ENCODE measurements around the gene INPP1.
"Not testable (repeated sequence)": the region's sequence is repeated elsewhere in the genome, so short reads cannot be mapped to it uniquely, and the experiment has no call there.

The INPP1 gene, protein sequence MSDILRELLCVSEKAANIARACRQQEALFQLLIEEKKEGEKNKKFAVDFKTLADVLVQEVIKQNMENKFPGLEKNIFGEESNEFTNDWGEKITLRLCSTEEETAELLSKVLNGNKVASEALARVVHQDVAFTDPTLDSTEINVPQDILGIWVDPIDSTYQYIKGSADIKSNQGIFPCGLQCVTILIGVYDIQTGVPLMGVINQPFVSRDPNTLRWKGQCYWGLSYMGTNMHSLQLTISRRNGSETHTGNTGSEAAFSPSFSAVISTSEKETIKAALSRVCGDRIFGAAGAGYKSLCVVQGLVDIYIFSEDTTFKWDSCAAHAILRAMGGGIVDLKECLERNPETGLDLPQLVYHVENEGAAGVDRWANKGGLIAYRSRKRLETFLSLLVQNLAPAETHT

DNA sequence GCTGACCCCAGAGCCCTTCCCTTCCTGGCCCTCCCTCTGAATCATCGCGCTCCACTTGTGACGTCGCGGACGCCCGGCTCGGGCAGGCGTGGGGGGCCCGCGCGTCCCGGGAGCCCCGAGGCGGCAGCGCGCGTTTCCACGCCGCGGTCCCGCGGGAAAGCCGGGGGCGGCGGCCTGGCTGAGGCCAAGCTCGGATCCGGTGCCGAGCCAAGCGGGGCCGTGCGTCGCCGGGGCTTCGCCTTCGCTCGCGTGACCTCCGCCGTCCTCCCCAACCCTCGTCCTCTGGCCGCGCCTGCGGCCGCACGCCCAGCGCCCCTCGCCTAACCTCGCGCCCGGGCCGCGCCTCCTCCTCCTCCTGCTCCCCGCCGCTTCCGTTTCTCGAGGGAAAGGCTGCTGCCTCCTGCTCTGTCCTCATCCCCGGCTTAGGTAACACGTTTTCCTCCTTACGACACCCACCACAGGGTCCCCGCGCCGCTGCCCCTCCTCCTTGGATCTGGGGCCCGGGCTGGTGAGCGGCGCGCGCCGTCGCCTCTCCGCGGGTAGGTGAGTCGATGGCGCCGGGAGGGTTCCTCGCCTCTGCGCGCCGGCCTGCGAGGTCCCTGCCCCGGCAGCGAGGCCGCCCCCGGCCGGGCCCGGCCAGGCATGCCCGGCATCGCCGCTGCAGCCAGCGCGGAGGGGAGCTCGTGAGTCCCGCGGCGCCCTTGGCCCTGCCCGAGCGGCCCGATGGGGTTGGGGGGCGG, at the start of gene INPP1:
TSS of gene INPP1 (plus strand) at position 54 of the 740 bp plus-strand sequence. CDS start 16,514 bp downstream, outside the sequence.
- peak; percentile 26 for DNase-seq

DNA sequence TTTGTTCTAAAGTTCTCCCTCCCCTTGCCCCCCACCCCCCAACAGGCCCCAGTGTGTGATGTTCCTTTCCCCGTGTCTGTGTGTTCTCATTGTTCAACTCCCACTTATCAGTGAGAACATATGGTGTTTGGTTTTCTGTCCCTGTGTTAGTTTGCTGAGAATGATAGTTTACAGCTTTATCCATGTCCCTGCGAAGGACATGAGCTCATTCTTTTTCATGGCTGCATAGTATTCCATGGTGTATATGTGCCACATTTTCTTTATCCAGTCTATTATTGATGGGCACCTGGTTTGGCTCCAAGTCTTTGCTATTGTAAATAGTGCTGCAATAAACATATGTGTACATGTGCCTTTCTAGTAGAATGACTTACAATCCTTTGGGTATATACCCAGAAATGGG, 45.5 kb upstream of the INPP1 start:
- not testable (repeated sequence) for H3K9me3 ChIP-seq (replicated peaks; ENCODE audit: insufficient read depth, low read length); H4K20me1 ChIP-seq (ENCODE audit: insufficient read depth, low read length); DNase-seq; H3F3A ChIP-seq (ENCODE audit: insufficient read depth, low read length); H3K79me2 ChIP-seq (ENCODE audit: low read length); H3K4me2 ChIP-seq (ENCODE audit: low read depth, low read length); H3K9ac ChIP-seq (ENCODE audit: low read length); H3K4me1 ChIP-seq (ENCODE audit: low read length); H2AFZ ChIP-seq (ENCODE audit: low read length); H3K9me2 ChIP-seq (replicated peaks; ENCODE audit: insufficient read depth, low read length); H3K36me3 ChIP-seq (replicated peaks; ENCODE audit: insufficient read depth, low read length); H3K27me3 ChIP-seq (replicated peaks; ENCODE audit: insufficient read depth, low read length); H3K27ac ChIP-seq (ENCODE audit: low read length); H3K4me3 ChIP-seq (ENCODE audit: low read length)

More for the DNA sequence above, at the start of gene INPP1:
- H3K79me2 ChIP-seq (ENCODE audit: low read length): no peaks in the 10 kb centered on the region
- peak within 1 kb of the TSS; percentile 57 for H3K4me2 ChIP-seq (ENCODE audit: low read depth, low read length)
- no peaks in the 10 kb centered on the region for H4K20me1 ChIP-seq (ENCODE audit: insufficient read depth, low read length)
- no peaks in the 10 kb centered on the region for H3K36me3 ChIP-seq (replicated peaks; ENCODE audit: insufficient read depth, low read length)
- H3F3A ChIP-seq (ENCODE audit: insufficient read depth, low read length): no peaks in the 10 kb centered on the region
- peaks cover 7% of the 10 kb centered on the region for H3K4me1 ChIP-seq (ENCODE audit: low read length)
- peak within 1 kb of the TSS; percentile 37; the same call in 1 of the 2 replicates for H3K9ac ChIP-seq (ENCODE audit: low read length)
- H3K9me3 ChIP-seq (replicated peaks; ENCODE audit: insufficient read depth, low read length): no peaks in the 10 kb centered on the region
- peak within 1 kb of the TSS; percentile 84 for H2AFZ ChIP-seq (ENCODE audit: low read length)
- no peaks in the 10 kb centered on the region for H3K9me2 ChIP-seq (replicated peaks; ENCODE audit: insufficient read depth, low read length)
- TF ChIP-seq, protein P1, sequence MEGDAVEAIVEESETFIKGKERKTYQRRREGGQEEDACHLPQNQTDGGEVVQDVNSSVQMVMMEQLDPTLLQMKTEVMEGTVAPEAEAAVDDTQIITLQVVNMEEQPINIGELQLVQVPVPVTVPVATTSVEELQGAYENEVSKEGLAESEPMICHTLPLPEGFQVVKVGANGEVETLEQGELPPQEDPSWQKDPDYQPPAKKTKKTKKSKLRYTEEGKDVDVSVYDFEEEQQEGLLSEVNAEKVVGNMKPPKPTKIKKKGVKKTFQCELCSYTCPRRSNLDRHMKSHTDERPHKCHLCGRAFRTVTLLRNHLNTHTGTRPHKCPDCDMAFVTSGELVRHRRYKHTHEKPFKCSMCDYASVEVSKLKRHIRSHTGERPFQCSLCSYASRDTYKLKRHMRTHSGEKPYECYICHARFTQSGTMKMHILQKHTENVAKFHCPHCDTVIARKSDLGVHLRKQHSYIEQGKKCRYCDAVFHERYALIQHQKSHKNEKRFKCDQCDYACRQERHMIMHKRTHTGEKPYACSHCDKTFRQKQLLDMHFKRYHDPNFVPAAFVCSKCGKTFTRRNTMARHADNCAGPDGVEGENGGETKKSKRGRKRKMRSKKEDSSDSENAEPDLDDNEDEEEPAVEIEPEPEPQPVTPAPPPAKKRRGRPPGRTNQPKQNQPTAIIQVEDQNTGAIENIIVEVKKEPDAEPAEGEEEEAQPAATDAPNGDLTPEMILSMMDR (IDR thresholded peaks at IDR 0.05; ENCODE audit: low read length): no peak
- TF ChIP-seq EZH2 (optimal IDR thresholded peaks at IDR 0.05; ENCODE audit: low read depth, low read length) (no peak), EZH2phosphoT487 (IDR thresholded peaks at IDR 0.05; ENCODE audit: low read length) (no peak)
- H3K27me3 ChIP-seq (replicated peaks; ENCODE audit: insufficient read depth, low read length): no peaks in the 10 kb centered on the region
- H3K4me3 ChIP-seq (ENCODE audit: low read length): peak within 1 kb of the TSS; percentile 44
- H3K27ac ChIP-seq (ENCODE audit: low read length): no peak within 1 kb of the TSS

DNA sequence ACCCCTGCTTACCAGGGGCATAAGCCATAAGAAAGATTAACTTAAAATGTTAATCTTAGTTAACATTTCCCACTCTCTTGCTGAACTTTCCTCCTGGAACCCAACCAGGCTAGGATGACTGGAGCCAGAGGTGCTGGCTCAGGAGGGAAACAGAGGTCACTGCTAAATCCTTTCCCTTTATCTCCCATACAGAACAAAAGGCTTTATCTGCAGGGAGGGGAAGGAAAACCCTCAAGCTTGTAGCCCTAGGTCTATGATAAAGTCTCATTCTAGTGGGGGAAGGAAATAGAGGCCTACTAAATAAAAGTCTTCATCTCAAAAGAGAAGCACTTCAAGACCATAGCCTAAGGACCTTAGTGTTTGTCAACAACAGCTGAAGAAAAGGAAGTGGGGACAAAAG, 42.4 kb upstream of the INPP1 start:
- Histone ChIP-seq H3K9me3 (replicated peaks; ENCODE audit: insufficient read depth, low read length) (no peaks in the 10 kb centered on the region), H4K20me1 (ENCODE audit: insufficient read depth, low read length) (no peaks in the 10 kb centered on the region), H3K4me2 (ENCODE audit: low read depth, low read length) (no peak overlapping the region), H3K79me2 (ENCODE audit: low read length) (no peaks in the 10 kb centered on the region), H3F3A (ENCODE audit: insufficient read depth, low read length) (no peaks in the 10 kb centered on the region), H3K36me3 (replicated peaks; ENCODE audit: insufficient read depth, low read length) (no peaks in the 10 kb centered on the region), H3K27ac (ENCODE audit: low read length) (no peak overlapping the region), H3K9ac (ENCODE audit: low read length) (no peak overlapping the region), H3K4me3 (ENCODE audit: low read length) (no peak overlapping the region), H2AFZ (ENCODE audit: low read length) (no peak overlapping the region), H3K4me1 (ENCODE audit: low read length) (no peaks in the 10 kb centered on the region), H3K27me3 (replicated peaks; ENCODE audit: insufficient read depth, low read length) (no peaks in the 10 kb centered on the region), H3K9me2 (replicated peaks; ENCODE audit: insufficient read depth, low read length) (no peaks in the 10 kb centered on the region)
- no peak for TF ChIP-seq EZH2 (optimal IDR thresholded peaks at IDR 0.05; ENCODE audit: low read depth, low read length)
- no peak for TF ChIP-seq EZH2phosphoT487 (IDR thresholded peaks at IDR 0.05; ENCODE audit: low read length)
- DNase-seq: no peak

DNA sequence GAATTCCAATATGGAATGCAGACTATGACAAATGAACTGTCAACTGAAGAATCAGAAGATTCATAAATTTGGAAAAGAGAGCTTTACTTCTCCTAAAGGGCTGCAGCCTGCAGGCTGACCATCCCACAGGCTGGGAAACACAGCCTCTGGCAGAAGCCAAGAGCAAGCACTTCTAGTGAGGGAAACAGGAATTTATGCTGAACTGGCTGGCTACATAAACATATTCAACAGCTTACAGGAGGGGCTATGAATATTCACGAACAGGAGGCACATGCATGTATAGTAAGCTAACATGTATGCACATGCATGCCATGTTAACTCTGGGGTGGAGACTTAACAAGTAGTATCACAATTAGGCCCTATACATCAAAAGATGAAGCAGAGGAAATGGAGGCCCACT, 41.3 kb upstream of the INPP1 start:
- H2AFZ ChIP-seq (ENCODE audit: low read length): no peak overlapping the region
- no peaks in the 10 kb centered on the region for H4K20me1 ChIP-seq (ENCODE audit: insufficient read depth, low read length)
- no peak overlapping the region for H3K4me3 ChIP-seq (ENCODE audit: low read length)
- H3K27ac ChIP-seq (ENCODE audit: low read length): no peak overlapping the region
- no peaks in the 10 kb centered on the region for H3K9me2 ChIP-seq (replicated peaks; ENCODE audit: insufficient read depth, low read length)
- TF ChIP-seq, protein P1 (IDR thresholded peaks at IDR 0.05; ENCODE audit: low read length): no peak
- TF ChIP-seq EZH2phosphoT487 (IDR thresholded peaks at IDR 0.05; ENCODE audit: low read length) (no peak), EZH2 (optimal IDR thresholded peaks at IDR 0.05; ENCODE audit: low read depth, low read length) (no peak)
- no peaks in the 10 kb centered on the region for H3K9me3 ChIP-seq (replicated peaks; ENCODE audit: insufficient read depth, low read length)
- H3K27me3 ChIP-seq (replicated peaks; ENCODE audit: insufficient read depth, low read length): no peaks in the 10 kb centered on the region
- H3K9ac ChIP-seq (ENCODE audit: low read length): no peak overlapping the region
- no peaks in the 10 kb centered on the region for H3K79me2 ChIP-seq (ENCODE audit: low read length)
- no peaks in the 10 kb centered on the region for H3K36me3 ChIP-seq (replicated peaks; ENCODE audit: insufficient read depth, low read length)
- no peaks in the 10 kb centered on the region for H3F3A ChIP-seq (ENCODE audit: insufficient read depth, low read length)
- no peak for DNase-seq
- H3K4me2 ChIP-seq (ENCODE audit: low read depth, low read length): no peak overlapping the region
- no peaks in the 10 kb centered on the region for H3K4me1 ChIP-seq (ENCODE audit: low read length)

Data from MM.1S (cell line).